NCI-H2171 (cell line): ENCODE results near the gene RBMS3.
A peak's percentile ranks its signal among the peaks of the same experiment; 100 is the strongest.

ENCODE experiments used
- DNase-seq: peaks from one replicate; lab custom pipeline; 2025; lab: John Stamatoyannopoulos, UW

RBMS3 gene

GRCh38 chr3:29679944-29680343 is 399.1 kb downstream of the RBMS3 start:
- no peak for DNase-seq

GRCh38 chr3:29683018-29683993 is 402.4 kb downstream of the RBMS3 start:
- DNase-seq = no peak

DNA sequence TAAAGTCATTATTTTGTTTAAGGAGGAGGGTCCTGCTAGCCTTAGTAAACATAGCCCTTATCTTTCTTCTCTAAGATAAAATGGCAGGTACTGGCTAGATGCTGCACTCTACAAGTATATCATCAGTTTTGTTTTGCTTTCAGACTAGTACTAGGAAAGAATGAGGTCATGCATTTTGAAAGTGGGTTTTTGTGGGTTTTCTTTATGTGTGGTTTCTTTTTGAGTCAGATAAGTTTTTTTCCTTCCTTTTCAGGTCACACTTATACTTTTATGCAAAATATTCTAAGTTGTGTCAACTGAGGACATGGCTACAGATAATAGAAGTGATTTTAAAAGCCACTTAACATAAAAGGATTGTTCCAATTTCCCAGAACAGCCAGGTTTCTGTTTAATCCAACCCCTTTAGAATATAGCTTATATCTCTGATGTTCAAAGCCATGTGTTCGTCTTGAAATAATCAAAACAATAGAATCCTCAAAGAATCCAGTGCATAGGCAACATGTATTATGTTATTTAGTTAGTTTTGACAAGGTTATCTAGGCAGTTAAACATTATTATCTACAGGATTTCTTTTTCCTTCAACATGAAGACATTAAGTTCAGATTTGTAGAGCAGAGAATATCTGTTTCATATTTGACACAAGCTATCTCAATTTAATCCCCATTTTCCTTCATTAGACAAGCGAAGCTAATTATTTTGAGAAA is 406.2 kb downstream of the RBMS3 start:
- no peak for DNase-seq

DNA sequence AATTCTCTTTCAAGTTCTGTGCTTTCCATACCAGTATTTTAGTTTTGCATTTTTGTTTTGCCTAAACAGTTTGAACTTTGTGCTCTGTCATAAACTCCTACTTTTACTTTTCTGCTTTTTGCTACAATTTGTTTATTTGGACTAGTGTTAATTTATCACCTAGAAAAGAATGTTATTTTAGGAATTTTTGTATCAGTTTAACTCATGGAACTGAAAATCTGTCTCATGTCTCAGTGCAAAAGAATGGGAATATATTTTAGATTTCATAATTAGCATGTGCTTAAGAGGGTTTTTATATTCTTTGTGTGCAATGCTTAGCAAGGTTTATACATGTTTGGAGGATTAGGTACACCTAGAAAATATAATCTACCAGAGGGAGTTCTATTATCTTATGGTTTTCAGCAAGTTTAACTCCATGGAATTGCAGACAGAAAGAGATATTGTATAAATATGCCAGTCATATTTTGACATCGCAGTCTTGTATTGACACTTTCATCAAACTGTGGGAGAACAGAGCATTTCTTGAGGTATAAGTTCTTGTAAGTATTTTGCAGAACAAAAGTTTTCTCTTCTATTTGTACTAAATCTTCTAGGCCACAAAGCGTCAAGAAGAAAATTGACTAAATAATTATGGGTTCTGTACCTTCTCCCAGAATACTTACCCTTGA is 409.9 kb downstream of the RBMS3 start:
- DNase-seq = no peak

- DNase-seq = no peak
These were observed 413.0 kb downstream of the RBMS3 start for GRCh38 chr3:29693863-29694262.

DNA sequence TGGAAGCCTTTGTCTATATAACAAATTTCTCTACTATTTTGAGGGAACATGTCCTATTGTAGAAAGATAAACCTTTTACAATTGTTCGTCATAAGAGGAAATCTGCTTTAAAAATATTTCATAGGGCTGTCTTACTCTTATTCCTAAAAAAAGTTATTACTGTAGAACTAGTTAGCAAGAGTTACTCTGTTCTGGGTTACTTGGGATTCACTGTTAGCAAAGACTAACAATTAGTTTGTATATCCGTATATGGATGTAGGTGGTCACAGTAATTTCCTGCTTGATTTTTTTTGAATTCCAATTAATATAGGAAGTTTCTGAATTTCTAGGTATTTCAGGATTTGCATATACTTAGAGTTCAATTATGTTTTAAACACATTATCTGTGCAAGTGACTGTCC is 413.5 kb downstream of the RBMS3 start:
- no peak for DNase-seq

GRCh38 chr3:29694783-29695182 is 413.9 kb downstream of the RBMS3 start:
- DNase-seq = no peak

DNA sequence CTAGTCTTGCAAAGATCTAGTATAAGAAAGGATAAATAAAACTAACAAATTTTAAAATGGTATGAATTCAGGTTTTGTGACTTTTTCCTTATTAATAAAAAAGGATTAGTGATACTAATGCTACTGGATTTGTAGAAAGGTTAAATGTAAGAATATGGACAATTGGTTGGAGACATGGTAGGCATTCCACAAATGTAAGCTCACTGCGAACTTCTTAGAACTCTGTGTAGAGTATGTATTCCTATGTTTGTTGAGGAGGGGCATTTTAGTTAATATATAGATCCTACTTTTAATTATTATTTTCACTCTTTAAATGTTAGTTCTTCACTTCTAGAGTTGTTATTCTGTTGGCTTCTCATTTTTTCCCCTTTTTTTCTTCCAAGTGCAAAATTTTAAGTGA is 414.3 kb downstream of the RBMS3 start:
- no peak for DNase-seq

GRCh38 chr3:29695643-29696198 is 414.9 kb downstream of the RBMS3 start:
- DNase-seq = no peak

- DNase-seq = no peak
These were observed 415.4 kb downstream of the RBMS3 start for GRCh38 chr3:29696311-29696710.

GRCh38 chr3:29697989-29698388 is 417.1 kb downstream of the RBMS3 start:
- no peak for DNase-seq

GRCh38 chr3:29700256-29700655 is 419.4 kb downstream of the RBMS3 start:
- no peak for DNase-seq

GRCh38 chr3:29701326-29701983 is 420.6 kb downstream of the RBMS3 start:
- DNase-seq = no peak

GRCh38 chr3:29705906-29706844 is 425.3 kb downstream of the RBMS3 start:
- peak; percentile 72 for DNase-seq

GRCh38 chr3:29708884-29709283 is 428.0 kb downstream of the RBMS3 start:
- DNase-seq = no peak

- DNase-seq = no peak
These were observed 430.4 kb downstream of the RBMS3 start for GRCh38 chr3:29711255-29711771.

- DNase-seq = no peak
These were observed 435.3 kb downstream of the RBMS3 start for GRCh38 chr3:29716213-29716612.

DNA sequence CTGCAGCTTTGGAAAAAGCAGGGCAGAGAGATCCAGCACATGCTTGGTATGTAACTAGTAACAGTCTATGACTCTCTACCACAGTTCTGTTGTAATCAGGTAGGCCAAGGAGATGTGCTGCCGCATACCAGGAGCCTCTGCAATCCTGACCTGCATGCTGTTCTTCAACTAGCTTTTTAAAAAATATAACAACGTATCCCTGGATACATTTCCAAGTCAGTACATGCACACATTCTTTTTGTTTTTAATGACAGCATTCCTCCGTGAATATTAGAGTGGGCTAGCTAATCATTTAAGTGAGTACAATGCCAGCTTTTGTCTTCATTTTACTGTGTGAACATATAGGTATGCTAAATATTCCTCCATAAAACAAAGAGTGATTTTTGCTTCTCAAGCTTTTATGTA is 437.8 kb downstream of the RBMS3 start:
- DNase-seq = no peak

GRCh38 chr3:29720665-29721064 is 439.8 kb downstream of the RBMS3 start:
- no peak for DNase-seq

DNA sequence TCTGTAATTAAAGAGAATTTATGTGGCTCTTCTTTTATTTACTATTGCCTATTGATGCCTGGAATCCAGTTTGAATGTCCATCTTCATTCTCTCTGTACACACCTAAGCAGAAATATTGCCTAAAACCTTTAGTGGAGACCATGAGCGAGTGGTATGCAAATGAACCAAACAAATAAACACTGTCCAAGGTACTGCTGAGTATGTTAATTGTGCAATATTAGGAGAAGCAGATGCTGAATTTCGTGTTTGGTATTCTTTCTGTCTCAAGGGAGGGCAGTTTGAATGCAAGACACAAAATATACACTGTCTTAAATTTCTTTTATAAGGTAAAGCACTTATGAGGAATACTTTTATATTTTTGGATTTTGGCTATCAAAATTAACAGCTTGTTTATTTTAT is 440.9 kb downstream of the RBMS3 start:
- DNase-seq = no peak
